Neural progenitor cell (in vitro differentiated cells): ENCODE results near the gene DSE. TPM values are rescaled to one million over a fixed set of nuclear protein-coding genes. Genes with fewer than 3 reads are reported as not detected.
"Not testable (repeated sequence)": the region's sequence is repeated elsewhere in the genome, so short reads cannot be mapped to it uniquely, and the experiment has no call there.

Experiments used
- DNase-seq: peaks from one replicate; pipeline ENCODE4 v3.0.0-alpha.2; 2016; ENCODE audit warnings: low spot score
- H2AFZ ChIP-seq: fragments of 200-600 bp; sonication (generic); replicated peaks from 2 replicates; pipeline ENCODE4 v1.6.1; 2016; ENCODE audit warnings: antibody characterized with exemption
- H3F3A ChIP-seq: fragments of 200-600 bp; sonication (generic); 2 replicates; pipeline ENCODE4 v1.6.1; 2016; ENCODE audit warnings: antibody characterized with exemption, low read depth
- H3K27ac ChIP-seq: fragments of 200-600 bp; sonication (generic); 2 replicates; pipeline ENCODE4 v1.5.1; 2016; ENCODE audit warnings: mild to moderate bottlenecking
- H3K27me3 ChIP-seq: fragments of 200-600 bp; sonication (generic); 2 replicates; pipeline ENCODE4 v1.6.1; 2016; ENCODE audit warnings: mild to moderate bottlenecking, moderate library complexity
- H3K36me3 ChIP-seq: fragments of 200-600 bp; sonication (generic); 2 replicates; pipeline ENCODE4 v1.5.1; 2016
- H3K4me1 ChIP-seq: fragments of 200-600 bp; sonication (generic); 2 replicates; pipeline ENCODE4 v1.6.1; 2016; ENCODE audit warnings: mixed run types
- H3K4me2 ChIP-seq: fragments of 200-600 bp; sonication (generic); 2 replicates; pipeline ENCODE4 v1.6.1; 2016
- H3K4me3 ChIP-seq: fragments of 200-600 bp; sonication (generic); 2 replicates; pipeline ENCODE4 v1.5.1; 2016
- H3K79me2 ChIP-seq: fragments of 200-600 bp; sonication (generic); 2 replicates; pipeline ENCODE4 v1.6.1; 2016; ENCODE audit warnings: low read depth
- H3K9ac ChIP-seq: fragments of 200-600 bp; sonication (generic); 2 replicates; pipeline ENCODE4 v1.6.1; 2016
- H3K9me3 ChIP-seq: fragments of 200-600 bp; sonication (generic); 2 replicates; pipeline ENCODE4 v1.5.1; 2016; ENCODE audit warnings: low read depth
- H4K20me1 ChIP-seq: fragments of 200-600 bp; sonication (generic); 2 replicates; pipeline ENCODE4 v1.6.1; 2016; ENCODE audit warnings: low read depth
- H3K27ac Mint-ChIP-seq: 3 replicates; pipeline ENCODE4 v1.8.0; 2021; ENCODE audit warnings: mixed read lengths
- H3K27me3 Mint-ChIP-seq: 2 replicates; pipeline ENCODE4 v1.8.0; 2022; ENCODE audit warnings: low read depth, mild to moderate bottlenecking, inconsistent platforms, moderate library complexity, mixed read lengths; ENCODE audit not compliant: insufficient read depth
- H3K36me3 Mint-ChIP-seq: 3 replicates; pipeline ENCODE4 v1.8.0; 2021; ENCODE audit warnings: mixed read lengths
- H3K4me1 Mint-ChIP-seq: 3 replicates; pipeline ENCODE4 v1.8.0; 2021; ENCODE audit warnings: mixed read lengths
- H3K4me3 Mint-ChIP-seq: 3 replicates; pipeline ENCODE4 v1.8.0; 2021; ENCODE audit warnings: mild to moderate bottlenecking, moderate library complexity, mixed read lengths
- H3K9me3 Mint-ChIP-seq: 3 replicates; pipeline ENCODE4 v1.8.0; 2020; ENCODE audit warnings: mixed read lengths
- CTCF ChIP-seq: fragments of 200-600 bp; sonication (generic); IDR thresholded peaks from 2 replicates; pipeline ENCODE4 v1.5.1; 2017; ENCODE audit warnings: antibody characterized with exemption, mild to moderate bottlenecking
- EZH2 ChIP-seq: fragments of 200-600 bp; sonication (generic); IDR thresholded peaks from 2 replicates; pipeline ENCODE4 v1.6.1; 2017; ENCODE audit warnings: antibody characterized with exemption, mild to moderate bottlenecking, moderate library complexity
- EZH2phosphoT487 ChIP-seq: fragments of 200-600 bp; sonication (generic); IDR thresholded peaks from 2 replicates; pipeline ENCODE4 v1.6.1; 2017; ENCODE audit warnings: antibody characterized with exemption
- total RNA-seq: library from RNA; depleted of rRNA; stranded (reverse); fragments of >200 nt; gene quantifications from 2 replicates; pipeline ENCODE4 v1.2.3, GENCODE V29; 2015; ENCODE audit warnings: low replicate concordance

DSE gene
- total RNA-seq, 1 donor from 2014 or later: 43.7 TPM

DNA sequence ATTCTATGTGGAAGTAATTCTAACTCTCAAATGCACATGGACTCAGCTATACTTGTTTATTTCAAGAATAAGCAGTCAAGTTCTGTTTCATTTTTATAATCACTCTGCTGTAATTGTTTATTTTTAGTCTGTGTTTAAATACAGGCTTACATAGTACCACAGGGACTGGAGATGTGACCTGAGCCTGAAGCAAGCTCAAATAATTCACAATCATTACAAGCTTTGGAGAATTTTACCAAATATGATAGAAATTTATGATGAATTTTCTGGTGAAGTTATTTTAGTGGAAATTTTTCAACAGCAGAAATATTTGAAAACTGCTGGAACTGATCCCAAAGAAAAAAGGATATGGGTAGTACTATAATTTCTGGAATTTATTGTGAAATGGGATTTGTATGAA is 41.6 kb upstream of the DSE start:
- no peaks in the 10 kb centered on the region for H3K36me3 ChIP-seq
- peaks cover 18% of the 10 kb centered on the region for H3K4me1 ChIP-seq
- no peak overlapping the region for H3K4me2 ChIP-seq
- TF ChIP-seq CTCF (no peak), EZH2 (no peak), EZH2phosphoT487 (no peak)
- H4K20me1 ChIP-seq: no peaks in the 10 kb centered on the region
- no peak overlapping the region for H3K4me3 ChIP-seq
- H3K27ac ChIP-seq: no peak overlapping the region
- no peak overlapping the region for H3K9ac ChIP-seq
- Mint-ChIP-seq H3K27me3 (no peaks in the 10 kb centered on the region), H3K4me3 (no peak overlapping the region), H3K4me1 (peaks cover 43% of the 10 kb centered on the region), H3K27ac (peak overlapping the region; percentile 59), H3K9me3 (peaks cover 20% of the 10 kb centered on the region), H3K36me3 (peaks cover 7% of the 10 kb centered on the region)
- H3K27me3 ChIP-seq: no peaks in the 10 kb centered on the region
- no peaks in the 10 kb centered on the region for H3F3A ChIP-seq
- no peak for DNase-seq
- H3K79me2 ChIP-seq: no peaks in the 10 kb centered on the region
- H3K9me3 ChIP-seq: no peaks in the 10 kb centered on the region
- H2AFZ ChIP-seq: no peak overlapping the region

DNA sequence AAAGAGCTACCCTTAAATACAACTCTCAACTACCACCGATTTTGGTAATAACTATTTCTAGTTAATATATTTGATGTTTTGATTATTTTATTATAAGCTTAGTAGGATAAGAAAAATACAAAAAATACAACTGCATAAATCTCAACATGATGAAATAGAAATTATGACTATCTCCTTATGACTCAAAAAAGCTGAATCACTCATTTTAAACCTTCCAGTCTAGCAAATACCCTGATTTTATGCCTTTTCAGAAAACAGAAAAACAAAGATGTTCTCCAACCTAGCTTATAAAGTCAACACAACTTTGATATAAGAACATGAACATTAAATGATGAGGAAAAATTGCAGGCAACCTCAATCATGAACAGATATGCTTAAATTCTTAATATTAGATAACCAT is 40.2 kb upstream of the DSE start:
- H3K9me3 Mint-ChIP-seq: peaks cover 20% of the 10 kb centered on the region
- Histone ChIP-seq H2AFZ (no peak overlapping the region), H3K4me2 (no peak overlapping the region), H4K20me1 (no peaks in the 10 kb centered on the region), H3K79me2 (no peaks in the 10 kb centered on the region), H3K4me1 (peaks cover 15% of the 10 kb centered on the region), H3K9ac (no peak overlapping the region), H3K4me3 (no peak overlapping the region), H3F3A (no peaks in the 10 kb centered on the region), H3K36me3 (no peaks in the 10 kb centered on the region), H3K9me3 (no peaks in the 10 kb centered on the region), H3K27ac (no peak overlapping the region), H3K27me3 (no peaks in the 10 kb centered on the region)
- no peak overlapping the region for H3K4me3 Mint-ChIP-seq
- H3K27ac Mint-ChIP-seq: no peak overlapping the region
- H3K27me3 Mint-ChIP-seq: no peaks in the 10 kb centered on the region
- DNase-seq: no peak
- TF ChIP-seq EZH2phosphoT487: no peak
- TF ChIP-seq EZH2: no peak
- TF ChIP-seq CTCF: no peak
- peaks cover 5% of the 10 kb centered on the region for H3K36me3 Mint-ChIP-seq
- peaks cover 39% of the 10 kb centered on the region for H3K4me1 Mint-ChIP-seq

- peaks cover 14% of the 10 kb centered on the region for H3K9me3 Mint-ChIP-seq
- no peak overlapping the region for H3K9ac ChIP-seq
- H4K20me1 ChIP-seq: no peaks in the 10 kb centered on the region
Observed at GRCh38 chr6:116332096-116332495, 38.7 kb upstream of the DSE start.

DNA sequence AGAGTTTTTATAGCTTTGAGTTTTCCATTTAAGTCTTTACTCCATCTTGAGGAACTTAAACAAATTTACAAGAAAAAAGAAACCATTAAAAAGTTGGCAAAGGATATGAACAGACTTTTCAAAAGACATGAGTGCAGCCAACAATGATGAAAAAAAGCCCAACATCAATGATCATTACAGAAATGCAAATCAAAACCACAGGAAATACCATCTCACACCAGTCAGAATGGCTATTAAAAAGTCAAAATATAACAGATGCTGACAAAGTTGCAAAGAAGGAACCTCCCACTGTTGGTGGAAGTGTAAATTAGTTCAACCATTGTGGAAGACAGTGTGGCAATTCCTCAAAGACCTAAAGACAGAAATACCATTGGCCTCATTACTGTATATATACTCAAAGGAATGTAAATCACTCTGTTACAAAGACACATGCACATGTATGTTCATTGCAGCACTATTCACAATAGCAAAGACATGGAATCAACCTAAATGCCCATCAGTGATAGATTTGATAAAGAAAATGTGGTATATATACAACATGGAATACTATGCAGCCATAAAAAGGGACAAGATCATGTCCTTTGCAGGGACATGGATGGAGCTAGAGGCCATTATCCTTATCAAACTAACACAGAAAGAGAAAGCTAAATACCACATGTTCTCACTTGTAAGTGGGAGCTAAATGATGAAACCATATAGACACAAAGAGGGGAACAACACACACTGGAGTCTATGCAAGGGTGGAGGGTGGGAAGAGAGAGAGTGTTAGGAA is 35.9 kb upstream of the DSE start:
- not testable (repeated sequence) for H4K20me1 ChIP-seq, H3K9me3 ChIP-seq, H3K27me3 ChIP-seq, H3K4me1 ChIP-seq, H3K27ac ChIP-seq, H3K4me3 ChIP-seq, H3K9ac ChIP-seq, H3K79me2 ChIP-seq, H3F3A ChIP-seq, H2AFZ ChIP-seq, H3K27ac Mint-ChIP-seq, H3K4me1 Mint-ChIP-seq, DNase-seq, H3K36me3 ChIP-seq, H3K36me3 Mint-ChIP-seq, H3K27me3 Mint-ChIP-seq, H3K4me2 ChIP-seq, H3K4me3 Mint-ChIP-seq
- peaks cover 15% of the 10 kb centered on the region for H3K9me3 Mint-ChIP-seq

More at GRCh38 chr6:116332096-116332495, 38.7 kb upstream of the DSE start:
- H3K36me3 Mint-ChIP-seq: peaks cover 2% of the 10 kb centered on the region
- no peaks in the 10 kb centered on the region for H3F3A ChIP-seq
- H3K4me1 Mint-ChIP-seq: peaks cover 23% of the 10 kb centered on the region
- H3K36me3 ChIP-seq: no peaks in the 10 kb centered on the region
- no peak for DNase-seq
- TF ChIP-seq EZH2 (no peak), CTCF (no peak)
- H3K79me2 ChIP-seq: no peaks in the 10 kb centered on the region
- H3K27me3 Mint-ChIP-seq: no peaks in the 10 kb centered on the region
- no peak overlapping the region for H2AFZ ChIP-seq
- no peak overlapping the region for H3K4me3 Mint-ChIP-seq
- H3K27ac ChIP-seq: no peak overlapping the region
- H3K27ac Mint-ChIP-seq: no peak overlapping the region
- peaks cover 11% of the 10 kb centered on the region for H3K4me1 ChIP-seq
- H3K9me3 ChIP-seq: no peaks in the 10 kb centered on the region
- H3K4me3 ChIP-seq: no peak overlapping the region
- no peaks in the 10 kb centered on the region for H3K27me3 ChIP-seq
- H3K4me2 ChIP-seq: no peak overlapping the region
